AG04449 (cell line): ENCODE results near the gene RPP21.

Experiments
- CTCF ChIA-PET: fragments of 350-600 bp; formaldehyde crosslinking; extraction: SDS; loops from one replicate; lab custom pipeline; 2021; ENCODE audit warnings: antibody characterized with exemption; lab: Yijun Ruan, JAX
- POLR2A ChIA-PET: fragments of 400-600, 350-600 bp; formaldehyde crosslinking; extraction: SDS; loops from one replicate; lab custom pipeline; 2020; ENCODE audit warnings: antibody characterized with exemption, inconsistent platforms; lab: Yijun Ruan, JAX
- DNase-seq: peaks from one replicate; pipeline ENCODE4 v3.0.0-alpha.2; 2010; ENCODE audit warnings: low read depth, low spot score
- H3K4me3 ChIP-seq: 2 replicates; pipeline ENCODE4 v1.5.1; 2011; ENCODE audit warnings: low read depth, mild to moderate bottlenecking, control low read depth, low read length
- CTCF ChIP-seq: IDR thresholded peaks from one replicate; pipeline ENCODE4 v1.5.1; 2011; ENCODE audit warnings: mild to moderate bottlenecking, moderate library complexity, low read length, control low read depth, inconsistent platforms; ENCODE audit not compliant: insufficient read depth; ENCODE audit errors: missing control alignments

The RPP21 gene

DNA sequence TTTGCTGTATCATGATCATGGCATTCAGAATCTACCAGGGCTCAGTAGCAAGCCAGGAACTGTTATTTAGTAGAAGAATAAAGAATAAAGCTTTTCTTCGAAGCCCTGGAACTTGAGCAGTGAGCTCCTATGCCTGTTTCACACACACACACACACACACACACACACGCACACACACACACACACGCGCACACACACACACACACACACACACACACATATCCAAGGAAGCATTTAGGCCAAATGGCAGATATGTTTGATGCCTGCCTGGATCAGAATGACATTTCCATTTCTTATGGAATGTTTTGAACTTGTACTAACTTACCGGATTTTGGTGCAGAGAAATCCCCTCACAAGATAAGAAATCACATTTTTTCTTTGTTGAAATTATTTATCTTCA lies 35.5 kb downstream of the RPP21 start:
- CTCF ChIA-PET = interaction anchor here (0.7 to 2.1 kb wide), 3 partner anchors 19 to 1193 kb away, joined by 3 to 10 read pairs (median 5); no protein-coding TSS in a partner anchor
- POLR2A ChIA-PET = no interaction called here
- no peak overlapping the region for H3K4me3 ChIP-seq
- no peak for DNase-seq
- TF ChIP-seq CTCF = no peak

GRCh38 chr6:30386166-30386565 lies 41.2 kb downstream of the RPP21 start:
- CTCF ChIA-PET = interaction anchor here (2.0 kb wide), 1 partner anchor 12 kb away, joined by 5 read pairs; no protein-coding TSS in a partner anchor

DNA sequence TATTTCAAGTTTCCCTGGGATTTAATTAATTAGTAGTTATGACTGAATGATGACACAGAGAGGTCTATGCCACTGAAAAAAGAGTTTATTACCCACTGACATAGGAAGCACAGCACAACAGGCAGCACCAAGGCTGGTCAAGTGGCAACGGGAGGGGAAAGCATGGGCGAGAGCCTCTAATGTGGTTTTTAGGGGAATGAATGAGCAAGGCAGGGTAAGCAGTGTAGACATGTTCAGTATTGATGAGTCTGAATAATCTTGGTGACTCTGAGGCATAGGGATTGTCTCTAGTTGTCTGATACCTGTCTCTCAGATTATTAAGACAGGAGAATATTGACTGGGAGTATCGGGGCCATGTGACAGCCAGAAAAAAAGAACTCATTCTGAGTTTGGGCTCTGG lies 46.3 kb downstream of the RPP21 start:
- no peak overlapping the region for H3K4me3 ChIP-seq
- no peak for DNase-seq
- ChIA-PET CTCF (no interaction called here), POLR2A (no interaction called here)
- no peak for TF ChIP-seq CTCF

More at GRCh38 chr6:30386166-30386565, 41.2 kb downstream of the RPP21 start:
- no peak for DNase-seq
- H3K4me3 ChIP-seq = no peak overlapping the region
- TF ChIP-seq CTCF = no peak
- POLR2A ChIA-PET = no interaction called here

DNA sequence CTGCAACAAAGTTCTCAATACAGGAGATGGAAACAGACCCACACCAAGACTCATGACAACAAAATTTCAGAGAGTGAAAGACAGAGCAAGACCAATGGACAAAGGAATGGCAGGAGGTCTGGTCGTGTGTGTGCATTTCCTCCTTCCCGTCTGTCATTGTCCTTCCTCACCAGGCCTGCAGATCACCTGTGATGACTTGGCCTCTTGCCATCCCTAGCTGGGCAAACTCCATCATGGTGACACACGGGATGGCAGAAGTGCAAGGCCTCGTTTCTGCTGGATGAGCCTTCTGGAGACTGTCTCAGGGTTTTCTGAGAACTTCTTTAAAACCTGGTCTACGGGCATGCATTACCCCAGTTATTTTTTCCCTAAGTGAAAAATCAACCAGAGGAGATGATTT lies 49.2 kb downstream of the RPP21 start:
- H3K4me3 ChIP-seq = no peak overlapping the region
- CTCF ChIA-PET = interaction anchor here (0.9 to 3.9 kb wide), 4 partner anchors 12 to 186 kb away, joined by 3 to 29 read pairs (median 4); no protein-coding TSS in a partner anchor
- DNase-seq = no peak
- TF ChIP-seq CTCF = no peak
- POLR2A ChIA-PET = no interaction called here
